DOHH2 (cell line): Measurements from ENCODE around the gene GCSAML.

ENCODE experiments used
- H3F3A ChIP-seq: fragments of 200-600 bp; sonication (generic), shearing (Covaris generic); 2 replicates; pipeline ENCODE4 v1.6.0; 2016; ENCODE audit warnings: antibody characterized with exemption, mild to moderate bottlenecking; ENCODE audit not compliant: control insufficient read depth, insufficient read depth
- H3K27ac ChIP-seq: fragments of 200-600 bp; sonication (generic); 2 replicates; pipeline ENCODE4 v1.5.1; 2014; ENCODE audit warnings: low read depth, mild to moderate bottlenecking, low read length, moderate library complexity
- H3K27me3 ChIP-seq: fragments of 200-600 bp; sonication (generic); 2 replicates; pipeline ENCODE4 v1.6.1; 2014; ENCODE audit warnings: mild to moderate bottlenecking, low read length, mixed read lengths; ENCODE audit not compliant: control insufficient read depth
- H3K36me3 ChIP-seq: fragments of 200-600 bp; sonication (generic); 2 replicates; pipeline ENCODE4 v1.6.1; 2014; ENCODE audit warnings: mild to moderate bottlenecking, low read length, moderate library complexity, mixed read lengths; ENCODE audit not compliant: control insufficient read depth
- H3K4me1 ChIP-seq: fragments of 200-600 bp; sonication (generic); 2 replicates; pipeline ENCODE4 v1.6.1; 2014; ENCODE audit warnings: mild to moderate bottlenecking, low read length, mixed read lengths; ENCODE audit not compliant: control insufficient read depth
- H3K4me2 ChIP-seq: fragments of 200-600 bp; sonication (generic); 2 replicates; pipeline ENCODE4 v1.6.0; 2014; ENCODE audit warnings: mild to moderate bottlenecking, low read length, moderate library complexity
- H3K4me3 ChIP-seq: fragments of 200-600 bp; sonication (generic); 2 replicates; pipeline ENCODE4 v1.5.1; 2014; ENCODE audit warnings: mild to moderate bottlenecking, low read length, mixed read lengths
- H3K79me2 ChIP-seq: fragments of 200-600 bp; sonication (generic); 2 replicates; pipeline ENCODE4 v1.6.1; 2014; ENCODE audit warnings: mild to moderate bottlenecking, low read length, mixed read lengths; ENCODE audit not compliant: control insufficient read depth
- H3K9me2 ChIP-seq: fragments of 200-600 bp; sonication (generic); replicated peaks from 2 replicates; pipeline ENCODE4 v1.6.1; 2014; ENCODE audit warnings: mild to moderate bottlenecking, low read length, mixed read lengths; ENCODE audit not compliant: control insufficient read depth
- H3K9me3 ChIP-seq: fragments of 200-600 bp; sonication (generic); 2 replicates; pipeline ENCODE4 v1.6.1; 2014; ENCODE audit warnings: antibody characterized with exemption, low read length, mixed read lengths; ENCODE audit not compliant: control insufficient read depth, insufficient read depth
- H4K20me1 ChIP-seq: fragments of 200-600 bp; sonication (generic); 2 replicates; pipeline ENCODE4 v1.6.0; 2014; ENCODE audit warnings: low read depth, mild to moderate bottlenecking, antibody characterized with exemption, low read length, moderate library complexity; ENCODE audit not compliant: control insufficient read depth, insufficient read depth
- CTCF ChIP-seq: fragments of 200-600 bp; sonication (generic); IDR thresholded peaks from one replicate; pipeline ENCODE4 v1.5.1; 2014; ENCODE audit warnings: antibody characterized with exemption, mild to moderate bottlenecking, low read depth, low read length; ENCODE audit not compliant: poor library complexity, severe bottlenecking
- EZH2phosphoT487 ChIP-seq: fragments of 200-600 bp; sonication (generic); IDR thresholded peaks from 2 replicates; pipeline ENCODE4 v1.6.1; 2017; ENCODE audit warnings: borderline replicate concordance, mild to moderate bottlenecking, antibody characterized with exemption, low read length, moderate library complexity, mixed read lengths

GCSAML gene

GRCh38 chr1:247613405-247613804, 64.5 kb downstream of the GCSAML start:
- no peak overlapping the region for H3K4me2 ChIP-seq

DNA sequence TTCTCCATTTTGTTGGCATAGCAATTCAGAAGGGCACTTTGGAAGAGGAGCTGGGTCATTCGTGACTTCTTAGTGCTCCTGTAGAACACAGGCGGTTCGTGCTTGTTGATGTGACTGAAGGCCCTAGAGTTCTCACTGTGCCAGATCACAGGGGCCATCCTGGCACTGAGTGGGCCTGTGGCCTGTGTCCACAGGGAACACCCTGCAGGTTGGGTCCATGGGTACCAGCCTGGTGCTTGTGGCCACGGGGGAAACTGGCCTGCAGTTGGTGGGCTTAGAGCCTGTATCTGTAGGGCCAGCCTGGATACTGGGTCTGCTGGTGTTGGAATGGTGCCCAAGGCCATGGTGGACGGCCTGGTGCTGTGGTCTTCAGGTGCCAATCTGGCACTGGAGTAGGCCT, 65.7 kb downstream of the GCSAML start:
- Histone ChIP-seq H3K79me2 (no peaks in the 10 kb centered on the region), H4K20me1 (no peaks in the 10 kb centered on the region), H3K4me2 (no peak overlapping the region), H3F3A (no peaks in the 10 kb centered on the region), H3K9me2 (no peaks in the 10 kb centered on the region), H3K27me3 (no peaks in the 10 kb centered on the region), H3K9me3 (no peaks in the 10 kb centered on the region), H3K36me3 (no peaks in the 10 kb centered on the region), H3K4me3 (no peak overlapping the region), H3K27ac (no peak overlapping the region), H3K4me1 (no peaks in the 10 kb centered on the region)
- no peak for TF ChIP-seq EZH2phosphoT487
- no peak for TF ChIP-seq CTCF

More at GRCh38 chr1:247613405-247613804, 64.5 kb downstream of the GCSAML start:
- H3K79me2 ChIP-seq = no peaks in the 10 kb centered on the region
- H3K27ac ChIP-seq = no peak overlapping the region
- no peaks in the 10 kb centered on the region for H3K9me3 ChIP-seq
- no peaks in the 10 kb centered on the region for H4K20me1 ChIP-seq
- H3K9me2 ChIP-seq = no peaks in the 10 kb centered on the region
- no peaks in the 10 kb centered on the region for H3K4me1 ChIP-seq
- no peaks in the 10 kb centered on the region for H3K27me3 ChIP-seq
- no peaks in the 10 kb centered on the region for H3F3A ChIP-seq
- H3K36me3 ChIP-seq = no peaks in the 10 kb centered on the region
- no peak overlapping the region for H3K4me3 ChIP-seq
- TF ChIP-seq CTCF = no peak
- TF ChIP-seq EZH2phosphoT487 = no peak
